HepG2 (cell line): ENCODE measurements around the gene S100A5. TPM values are rescaled to one million over a fixed set of nuclear protein-coding genes. Genes with fewer than 3 reads are reported as not detected.

Source experiments
- ERF ChIP-seq: IDR thresholded peaks from 2 replicates; pipeline ENCODE4 v1.6.1; 2018; ENCODE audit warnings: missing biosample characterization, missing genetic modification reagents
- ESRRA ChIP-seq: sonication (generic); formaldehyde crosslinking; IDR thresholded peaks from 2 replicates; pipeline ENCODE4 v1.5.1; 2020; ENCODE audit warnings: mild to moderate bottlenecking, low read depth, missing genetic modification reagents
- GABPA ChIP-seq, 2 experiments: IDR thresholded peaks; 2 replicates each; pipeline ENCODE4 v1.6.1; 2011 to 2016; ENCODE audit warnings: low read depth in 2 of 2, low read length in 1 of 2, missing biosample characterization in 1 of 2, missing genetic modification characterization in 1 of 2
- KLF6 ChIP-seq: IDR thresholded peaks from 2 replicates; pipeline ENCODE4 v1.8.0; 2016; ENCODE audit warnings: missing biosample characterization, missing genetic modification reagents
- NPAS2 ChIP-seq: sonication (generic); formaldehyde crosslinking; IDR thresholded peaks from 2 replicates; pipeline ENCODE4 v1.8.0; 2022; ENCODE audit warnings: mild to moderate bottlenecking, missing genetic modification reagents, borderline replicate concordance
- SOX5 ChIP-seq: IDR thresholded peaks from 2 replicates; pipeline ENCODE4 v1.6.1; 2016; ENCODE audit warnings: borderline replicate concordance
- SRY ChIP-seq: sonication (generic); formaldehyde crosslinking; IDR thresholded peaks from 2 replicates; pipeline ENCODE4 v1.8.0; 2022; ENCODE audit warnings: mild to moderate bottlenecking, missing genetic modification reagents
- ZNF563 ChIP-seq: sonication (generic); formaldehyde crosslinking; IDR thresholded peaks from 2 replicates; pipeline ENCODE4 v1.8.0; 2022; ENCODE audit warnings: mild to moderate bottlenecking, moderate library complexity, missing genetic modification reagents
- polyA plus RNA-seq, 8 experiments: library from polyadenylated mRNA; depleted of rRNA in 3 of 8; stranded (reverse) in 7 of 8; unstranded in 1 of 8; fragments of >200 nt; fragmentation: Illumina TruSeq in 4 of 8; extraction: Trizol in 4 of 8; gene quantifications; 2 replicates each; pipeline versions ENCODE4 v1.2.1 to v1.2.3, GENCODE V29; 2011 to 2016; ENCODE audit warnings: low read depth in 4 of 8, missing spikeins in 1 of 8, mixed read lengths in 1 of 8; ENCODE audit not compliant: insufficient read depth in 1 of 8
- total RNA-seq, 5 experiments: library from RNA; depleted of rRNA; stranded (reverse); fragments of >200 nt; fragmentation: Illumina TruSeq; extraction: Trizol; gene quantifications; 2 replicates each; pipeline ENCODE4 v1.2.3, GENCODE V29; 2016; ENCODE audit warnings: low read depth in 1 of 5
- TF ChIP-seq, protein P1 (sequence below): sonication (generic); formaldehyde crosslinking; IDR thresholded peaks from 2 replicates; pipeline ENCODE4 v1.5.1; 2020; ENCODE audit warnings: missing genetic modification reagents, mild to moderate bottlenecking, borderline replicate concordance
- TF ChIP-seq, protein P2 (sequence below): sonication (generic); formaldehyde crosslinking; IDR thresholded peaks from 2 replicates; pipeline ENCODE4 v1.9.0; 2021; ENCODE audit warnings: missing genetic modification reagents, borderline replicate concordance
- TF ChIP-seq, protein P3 (sequence below): sonication (generic); formaldehyde crosslinking; conservative IDR thresholded peaks from 2 replicates; pipeline ENCODE4 v1.8.0; 2022; ENCODE audit warnings: mild to moderate bottlenecking, moderate library complexity, missing genetic modification reagents
- TF ChIP-seq, protein P4 (sequence below): sonication (generic); formaldehyde crosslinking; IDR thresholded peaks from 2 replicates; pipeline ENCODE4 v1.9.0; 2021; ENCODE audit warnings: missing genetic modification reagents, borderline replicate concordance
- TF ChIP-seq, protein P5 (sequence below): sonication (generic); formaldehyde crosslinking; conservative IDR thresholded peaks from 2 replicates; pipeline ENCODE4 v1.4.0; 2020; ENCODE audit warnings: missing genetic modification reagents
- TF ChIP-seq, protein P6 (sequence below): sonication (generic); formaldehyde crosslinking; IDR thresholded peaks from 2 replicates; pipeline ENCODE4 v1.4.0; 2020; ENCODE audit warnings: missing genetic modification reagents, borderline replicate concordance

Gene S100A5
- total and polyA plus RNA-seq, 2 of the 13 experiments (the other 11 are each of a cell fraction or from before 2014, with no cell fraction given) = not detected

DNA sequence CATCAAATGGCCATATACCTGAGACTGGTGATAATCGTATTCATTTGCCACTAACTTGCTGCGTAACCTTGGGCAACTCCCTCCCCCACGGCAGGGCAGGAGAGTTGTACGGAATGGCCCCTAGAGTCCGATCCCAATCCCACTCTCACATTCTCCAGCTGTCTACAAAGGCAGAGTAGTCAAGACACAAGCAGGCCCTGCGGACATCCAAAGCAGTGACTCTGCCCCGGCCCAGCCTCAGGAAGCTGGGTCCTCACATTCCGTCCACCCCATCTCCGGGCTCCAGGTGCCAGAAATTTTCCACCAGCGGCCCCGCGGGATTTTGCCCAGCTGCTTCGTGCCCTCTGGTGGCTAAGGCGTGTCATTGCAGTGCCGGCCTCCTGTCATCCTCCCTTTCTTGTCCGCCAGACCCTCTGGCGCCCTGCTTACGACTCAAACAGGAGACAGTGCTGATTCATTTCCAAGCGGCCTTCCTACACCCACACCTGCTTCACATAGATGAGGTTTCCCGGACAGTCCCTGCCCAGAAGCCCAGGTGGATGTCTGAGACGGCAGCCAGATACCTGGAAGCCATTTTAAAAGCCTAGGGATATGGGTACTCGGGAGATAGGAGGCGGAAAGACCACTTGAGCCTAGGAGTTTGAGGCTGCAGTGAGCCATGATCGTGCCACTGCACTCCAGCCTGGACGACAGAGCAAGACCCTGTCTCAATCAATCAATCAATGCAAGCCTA lies 27.8 kb upstream of the S100A5 start (continued):
- TF ChIP-seq, protein P1, sequence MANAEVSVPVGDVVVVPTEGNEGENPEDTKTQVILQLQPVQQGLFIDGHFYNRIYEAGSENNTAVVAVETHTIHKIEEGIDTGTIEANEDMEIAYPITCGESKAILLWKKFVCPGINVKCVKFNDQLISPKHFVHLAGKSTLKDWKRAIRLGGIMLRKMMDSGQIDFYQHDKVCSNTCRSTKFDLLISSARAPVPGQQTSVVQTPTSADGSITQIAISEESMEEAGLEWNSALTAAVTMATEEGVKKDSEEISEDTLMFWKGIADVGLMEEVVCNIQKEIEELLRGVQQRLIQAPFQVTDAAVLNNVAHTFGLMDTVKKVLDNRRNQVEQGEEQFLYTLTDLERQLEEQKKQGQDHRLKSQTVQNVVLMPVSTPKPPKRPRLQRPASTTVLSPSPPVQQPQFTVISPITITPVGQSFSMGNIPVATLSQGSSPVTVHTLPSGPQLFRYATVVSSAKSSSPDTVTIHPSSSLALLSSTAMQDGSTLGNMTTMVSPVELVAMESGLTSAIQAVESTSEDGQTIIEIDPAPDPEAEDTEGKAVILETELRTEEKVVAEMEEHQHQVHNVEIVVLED (CRISPR knock-in tag) = peak; percentile 37; the same call in 1 of the 2 replicates
- TF ChIP-seq, protein P2, sequence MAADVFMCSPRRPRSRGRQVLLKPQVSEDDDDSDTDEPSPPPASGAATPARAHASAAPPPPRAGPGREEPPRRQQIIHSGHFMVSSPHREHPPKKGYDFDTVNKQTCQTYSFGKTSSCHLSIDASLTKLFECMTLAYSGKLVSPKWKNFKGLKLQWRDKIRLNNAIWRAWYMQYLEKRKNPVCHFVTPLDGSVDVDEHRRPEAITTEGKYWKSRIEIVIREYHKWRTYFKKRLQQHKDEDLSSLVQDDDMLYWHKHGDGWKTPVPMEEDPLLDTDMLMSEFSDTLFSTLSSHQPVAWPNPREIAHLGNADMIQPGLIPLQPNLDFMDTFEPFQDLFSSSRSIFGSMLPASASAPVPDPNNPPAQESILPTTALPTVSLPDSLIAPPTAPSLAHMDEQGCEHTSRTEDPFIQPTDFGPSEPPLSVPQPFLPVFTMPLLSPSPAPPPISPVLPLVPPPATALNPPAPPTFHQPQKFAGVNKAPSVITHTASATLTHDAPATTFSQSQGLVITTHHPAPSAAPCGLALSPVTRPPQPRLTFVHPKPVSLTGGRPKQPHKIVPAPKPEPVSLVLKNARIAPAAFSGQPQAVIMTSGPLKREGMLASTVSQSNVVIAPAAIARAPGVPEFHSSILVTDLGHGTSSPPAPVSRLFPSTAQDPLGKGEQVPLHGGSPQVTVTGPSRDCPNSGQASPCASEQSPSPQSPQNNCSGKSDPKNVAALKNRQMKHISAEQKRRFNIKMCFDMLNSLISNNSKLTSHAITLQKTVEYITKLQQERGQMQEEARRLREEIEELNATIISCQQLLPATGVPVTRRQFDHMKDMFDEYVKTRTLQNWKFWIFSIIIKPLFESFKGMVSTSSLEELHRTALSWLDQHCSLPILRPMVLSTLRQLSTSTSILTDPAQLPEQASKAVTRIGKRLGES (CRISPR knock-in tag) = no peak
- TF ChIP-seq ESRRA (CRISPR knock-in tag) (0 out of 2 replicates have a peak, but pooled peaks have one; percentile 38), SRY (CRISPR knock-in tag) (no peak), SOX5 (CRISPR knock-in tag) (no peak), ZNF563 (CRISPR knock-in tag) (no peak), ERF (CRISPR knock-in tag) (peak; percentile 29; the same call in 1 of the 2 replicates), KLF6 (CRISPR knock-in tag) (peak; percentile 59; the same call in 1 of the 2 replicates), NPAS2 (no peak), GABPA (IDR thresholded peaks at IDR 0.05; ENCODE audit: low read depth, low read length) (no peak), GABPA (CRISPR knock-in tag; IDR thresholded peaks at IDR 0.05; ENCODE audit: low read depth) (no peak)
- TF ChIP-seq, protein P3, sequence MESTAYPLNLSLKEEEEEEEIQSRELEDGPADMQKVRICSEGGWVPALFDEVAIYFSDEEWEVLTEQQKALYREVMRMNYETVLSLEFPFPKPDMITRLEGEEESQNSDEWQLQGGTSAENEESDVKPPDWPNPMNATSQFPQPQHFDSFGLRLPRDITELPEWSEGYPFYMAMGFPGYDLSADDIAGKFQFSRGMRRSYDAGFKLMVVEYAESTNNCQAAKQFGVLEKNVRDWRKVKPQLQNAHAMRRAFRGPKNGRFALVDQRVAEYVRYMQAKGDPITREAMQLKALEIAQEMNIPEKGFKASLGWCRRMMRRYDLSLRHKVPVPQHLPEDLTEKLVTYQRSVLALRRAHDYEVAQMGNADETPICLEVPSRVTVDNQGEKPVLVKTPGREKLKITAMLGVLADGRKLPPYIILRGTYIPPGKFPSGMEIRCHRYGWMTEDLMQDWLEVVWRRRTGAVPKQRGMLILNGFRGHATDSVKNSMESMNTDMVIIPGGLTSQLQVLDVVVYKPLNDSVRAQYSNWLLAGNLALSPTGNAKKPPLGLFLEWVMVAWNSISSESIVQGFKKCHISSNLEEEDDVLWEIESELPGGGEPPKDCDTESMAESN (CRISPR knock-in tag) = no peak
- TF ChIP-seq, protein P4, sequence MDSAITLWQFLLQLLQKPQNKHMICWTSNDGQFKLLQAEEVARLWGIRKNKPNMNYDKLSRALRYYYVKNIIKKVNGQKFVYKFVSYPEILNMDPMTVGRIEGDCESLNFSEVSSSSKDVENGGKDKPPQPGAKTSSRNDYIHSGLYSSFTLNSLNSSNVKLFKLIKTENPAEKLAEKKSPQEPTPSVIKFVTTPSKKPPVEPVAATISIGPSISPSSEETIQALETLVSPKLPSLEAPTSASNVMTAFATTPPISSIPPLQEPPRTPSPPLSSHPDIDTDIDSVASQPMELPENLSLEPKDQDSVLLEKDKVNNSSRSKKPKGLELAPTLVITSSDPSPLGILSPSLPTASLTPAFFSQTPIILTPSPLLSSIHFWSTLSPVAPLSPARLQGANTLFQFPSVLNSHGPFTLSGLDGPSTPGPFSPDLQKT (CRISPR knock-in tag) = no peak
- TF ChIP-seq, protein P5, sequence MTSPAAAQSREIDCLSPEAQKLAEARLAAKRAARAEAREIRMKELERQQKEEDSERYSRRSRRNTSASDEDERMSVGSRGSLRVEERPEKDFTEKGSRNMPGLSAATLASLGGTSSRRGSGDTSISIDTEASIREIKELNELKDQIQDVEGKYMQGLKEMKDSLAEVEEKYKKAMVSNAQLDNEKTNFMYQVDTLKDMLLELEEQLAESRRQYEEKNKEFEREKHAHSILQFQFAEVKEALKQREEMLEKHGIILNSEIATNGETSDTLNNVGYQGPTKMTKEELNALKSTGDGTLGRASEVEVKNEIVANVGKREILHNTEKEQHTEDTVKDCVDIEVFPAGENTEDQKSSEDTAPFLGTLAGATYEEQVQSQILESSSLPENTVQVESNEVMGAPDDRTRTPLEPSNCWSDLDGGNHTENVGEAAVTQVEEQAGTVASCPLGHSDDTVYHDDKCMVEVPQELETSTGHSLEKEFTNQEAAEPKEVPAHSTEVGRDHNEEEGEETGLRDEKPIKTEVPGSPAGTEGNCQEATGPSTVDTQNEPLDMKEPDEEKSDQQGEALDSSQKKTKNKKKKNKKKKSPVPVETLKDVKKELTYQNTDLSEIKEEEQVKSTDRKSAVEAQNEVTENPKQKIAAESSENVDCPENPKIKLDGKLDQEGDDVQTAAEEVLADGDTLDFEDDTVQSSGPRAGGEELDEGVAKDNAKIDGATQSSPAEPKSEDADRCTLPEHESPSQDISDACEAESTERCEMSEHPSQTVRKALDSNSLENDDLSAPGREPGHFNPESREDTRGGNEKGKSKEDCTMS (CRISPR knock-in tag) = no peak
- TF ChIP-seq, protein P6, sequence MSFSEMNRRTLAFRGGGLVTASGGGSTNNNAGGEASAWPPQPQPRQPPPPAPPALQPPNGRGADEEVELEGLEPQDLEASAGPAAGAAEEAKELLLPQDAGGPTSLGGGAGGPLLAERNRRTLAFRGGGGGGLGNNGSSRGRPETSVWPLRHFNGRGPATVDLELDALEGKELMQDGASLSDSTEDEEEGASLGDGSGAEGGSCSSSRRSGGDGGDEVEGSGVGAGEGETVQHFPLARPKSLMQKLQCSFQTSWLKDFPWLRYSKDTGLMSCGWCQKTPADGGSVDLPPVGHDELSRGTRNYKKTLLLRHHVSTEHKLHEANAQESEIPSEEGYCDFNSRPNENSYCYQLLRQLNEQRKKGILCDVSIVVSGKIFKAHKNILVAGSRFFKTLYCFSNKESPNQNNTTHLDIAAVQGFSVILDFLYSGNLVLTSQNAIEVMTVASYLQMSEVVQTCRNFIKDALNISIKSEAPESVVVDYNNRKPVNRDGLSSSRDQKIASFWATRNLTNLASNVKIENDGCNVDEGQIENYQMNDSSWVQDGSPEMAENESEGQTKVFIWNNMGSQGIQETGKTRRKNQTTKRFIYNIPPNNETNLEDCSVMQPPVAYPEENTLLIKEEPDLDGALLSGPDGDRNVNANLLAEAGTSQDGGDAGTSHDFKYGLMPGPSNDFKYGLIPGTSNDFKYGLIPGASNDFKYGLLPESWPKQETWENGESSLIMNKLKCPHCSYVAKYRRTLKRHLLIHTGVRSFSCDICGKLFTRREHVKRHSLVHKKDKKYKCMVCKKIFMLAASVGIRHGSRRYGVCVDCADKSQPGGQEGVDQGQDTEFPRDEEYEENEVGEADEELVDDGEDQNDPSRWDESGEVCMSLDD (CRISPR knock-in tag) = 0 out of 2 replicates have a peak, but pooled peaks have one; percentile 40
